NCI-H774 (cell line): ENCODE measurements around the gene ENTPD3.

Experiments used
- DNase-seq: peaks from one replicate; lab custom pipeline; 2025; lab: John Stamatoyannopoulos, UW

ENTPD3 gene, protein sequence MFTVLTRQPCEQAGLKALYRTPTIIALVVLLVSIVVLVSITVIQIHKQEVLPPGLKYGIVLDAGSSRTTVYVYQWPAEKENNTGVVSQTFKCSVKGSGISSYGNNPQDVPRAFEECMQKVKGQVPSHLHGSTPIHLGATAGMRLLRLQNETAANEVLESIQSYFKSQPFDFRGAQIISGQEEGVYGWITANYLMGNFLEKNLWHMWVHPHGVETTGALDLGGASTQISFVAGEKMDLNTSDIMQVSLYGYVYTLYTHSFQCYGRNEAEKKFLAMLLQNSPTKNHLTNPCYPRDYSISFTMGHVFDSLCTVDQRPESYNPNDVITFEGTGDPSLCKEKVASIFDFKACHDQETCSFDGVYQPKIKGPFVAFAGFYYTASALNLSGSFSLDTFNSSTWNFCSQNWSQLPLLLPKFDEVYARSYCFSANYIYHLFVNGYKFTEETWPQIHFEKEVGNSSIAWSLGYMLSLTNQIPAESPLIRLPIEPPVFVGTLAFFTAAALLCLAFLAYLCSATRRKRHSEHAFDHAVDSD

DNA sequence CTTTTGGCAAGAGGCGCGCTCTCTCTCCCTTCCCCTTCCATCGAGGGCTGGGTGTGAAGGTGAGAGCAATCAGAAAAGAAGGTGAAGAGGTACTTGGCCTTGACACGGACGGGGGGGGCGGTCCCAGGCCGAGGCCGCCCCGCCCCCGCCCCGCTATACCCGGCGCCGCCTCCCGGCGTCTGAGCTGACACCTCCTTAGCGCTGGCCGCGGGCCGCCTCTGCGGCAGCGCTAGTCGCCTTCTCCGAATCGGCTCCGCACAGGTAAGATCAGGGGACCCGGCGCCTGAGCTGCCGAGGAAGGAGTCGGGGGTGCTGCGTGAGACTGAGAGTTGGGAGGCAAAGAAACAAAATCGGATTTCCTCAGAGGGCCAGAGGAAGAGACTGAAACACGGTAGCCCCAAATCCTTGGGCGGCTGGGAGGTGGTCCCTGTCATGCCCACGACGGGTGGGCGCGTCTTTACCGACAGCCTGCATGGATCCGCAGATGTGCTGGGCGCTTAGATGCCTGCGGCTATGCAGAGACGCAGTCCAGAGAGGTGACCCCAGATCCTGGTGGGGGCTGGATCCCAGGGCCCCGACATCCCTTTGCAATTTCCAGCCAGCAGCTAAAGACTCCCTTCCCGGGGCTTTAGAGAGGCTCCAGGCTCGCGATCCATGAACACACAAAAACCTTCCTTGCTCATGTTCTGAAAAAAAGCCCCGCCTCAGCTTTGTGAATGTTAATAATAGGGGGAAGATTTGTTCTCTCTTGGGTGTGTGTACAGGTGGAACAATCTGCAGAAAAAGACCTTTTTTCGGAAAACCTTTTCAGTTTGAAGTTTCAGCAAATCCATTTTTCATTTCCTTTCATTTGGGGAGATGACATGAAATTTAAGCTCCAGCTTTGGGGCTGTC is at the start of gene ENTPD3:
Gene ENTPD3 (plus strand): TSS at position 184 of the 894 bp plus-strand sequence. CDS start 874 bp downstream, outside the sequence.
- no peak for DNase-seq

DNA sequence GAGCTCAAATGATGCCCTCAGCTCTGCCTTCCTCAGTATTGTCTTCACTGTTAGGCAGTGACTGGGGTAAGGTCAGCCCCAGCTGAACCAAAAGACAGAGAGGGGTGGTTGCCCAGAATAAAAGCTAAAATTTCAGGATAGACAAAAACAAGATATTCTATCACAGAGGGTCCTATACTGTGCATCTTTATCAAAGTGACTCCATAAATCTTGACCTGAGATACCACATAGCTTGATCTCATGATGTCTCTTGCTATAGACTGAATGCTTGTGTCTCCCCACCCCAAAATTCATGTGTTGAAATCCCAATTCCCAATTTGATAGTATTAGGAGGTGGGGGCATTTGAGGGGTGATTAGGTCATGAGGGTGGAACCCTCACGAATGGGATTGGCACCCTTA is 47.1 kb upstream of the ENTPD3 start:
- no peak for DNase-seq

DNA sequence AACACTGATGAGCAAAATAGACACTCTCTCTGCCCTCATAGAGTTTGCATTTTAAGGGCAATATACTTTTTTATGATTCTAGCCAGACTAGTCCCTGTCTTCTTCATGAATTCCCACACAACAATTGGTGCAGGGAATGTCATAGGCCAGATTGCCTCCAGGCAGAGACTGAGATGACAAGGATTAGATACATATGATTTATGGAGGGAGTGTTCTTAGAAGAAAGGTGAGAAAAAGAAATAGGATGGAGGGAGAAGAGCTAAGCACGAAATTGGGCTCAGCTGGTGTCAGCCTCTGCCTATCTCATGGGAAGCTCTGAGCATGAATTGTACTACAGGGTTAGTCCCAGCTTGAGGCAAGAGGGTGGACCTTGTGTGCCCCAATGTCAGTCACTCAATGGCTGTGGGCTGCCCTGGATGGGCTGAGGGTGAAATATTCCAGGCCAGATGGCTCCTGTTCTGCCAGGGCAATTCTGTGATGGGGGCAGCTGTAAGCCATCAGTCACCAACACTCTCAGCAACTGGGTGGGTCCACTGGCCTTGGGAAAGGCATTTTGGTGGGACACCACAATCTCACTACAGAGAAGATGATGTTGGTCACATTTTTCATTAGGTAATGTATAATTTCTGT is 46.3 kb upstream of the ENTPD3 start:
- DNase-seq, result no peak

DNA sequence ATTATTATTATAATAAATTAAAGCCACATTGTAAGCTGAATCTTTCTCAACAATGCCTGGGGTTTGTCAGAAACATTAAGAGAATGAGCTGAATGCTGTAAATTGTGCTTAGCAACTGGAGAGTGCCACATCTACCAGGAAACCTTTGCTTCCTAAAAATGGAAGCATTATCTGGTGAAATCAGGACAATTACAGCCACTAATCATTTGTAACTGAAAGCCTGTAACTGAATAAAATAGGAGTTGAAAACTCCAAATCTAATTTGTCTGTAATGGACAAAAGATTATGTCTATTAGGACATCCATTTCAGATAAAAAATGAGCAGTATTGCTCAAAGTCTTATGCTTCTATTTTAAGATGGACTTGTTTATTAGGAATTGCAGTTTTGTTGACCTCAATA is 45.3 kb upstream of the ENTPD3 start:
- DNase-seq, result no peak

DNA sequence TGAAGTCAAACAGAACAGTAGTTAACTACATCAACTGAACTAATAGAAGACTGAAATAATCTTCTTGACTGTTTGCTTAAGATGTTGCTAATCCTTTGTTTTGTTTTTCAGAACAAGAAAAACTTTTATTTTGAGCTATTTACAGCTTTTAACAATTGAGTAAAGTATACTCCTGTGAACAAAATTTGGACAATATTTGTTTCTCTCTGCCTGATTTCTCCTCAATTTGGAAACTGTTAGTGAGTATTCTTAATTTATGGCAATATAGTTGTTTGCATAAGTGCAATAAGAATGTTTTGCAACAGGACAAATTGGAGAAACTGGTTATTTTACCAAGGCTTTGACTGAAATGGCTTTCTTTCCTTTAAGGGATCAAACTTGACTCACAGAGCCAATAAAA is 36.5 kb upstream of the ENTPD3 start:
- DNase-seq, result no peak

DNA sequence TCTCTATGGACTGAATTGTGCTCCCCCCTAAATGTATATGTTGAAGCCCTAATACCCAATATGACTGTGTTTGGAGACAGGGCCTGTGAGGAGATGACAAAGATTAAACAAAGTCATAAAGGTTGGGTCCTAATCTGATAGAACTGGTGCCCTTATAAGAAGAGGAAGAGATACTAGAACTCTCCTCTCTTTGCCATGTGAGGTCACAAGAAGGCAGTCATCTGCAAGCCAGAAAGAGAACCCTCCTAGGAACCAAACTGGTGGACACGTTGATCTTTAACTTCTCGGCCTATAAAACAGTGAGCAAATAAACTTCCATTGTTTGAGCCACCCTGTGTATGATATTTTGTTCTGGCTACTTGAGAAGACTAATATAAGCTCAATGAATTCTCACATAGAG is 31.6 kb upstream of the ENTPD3 start:
- DNase-seq, result no peak

DNA sequence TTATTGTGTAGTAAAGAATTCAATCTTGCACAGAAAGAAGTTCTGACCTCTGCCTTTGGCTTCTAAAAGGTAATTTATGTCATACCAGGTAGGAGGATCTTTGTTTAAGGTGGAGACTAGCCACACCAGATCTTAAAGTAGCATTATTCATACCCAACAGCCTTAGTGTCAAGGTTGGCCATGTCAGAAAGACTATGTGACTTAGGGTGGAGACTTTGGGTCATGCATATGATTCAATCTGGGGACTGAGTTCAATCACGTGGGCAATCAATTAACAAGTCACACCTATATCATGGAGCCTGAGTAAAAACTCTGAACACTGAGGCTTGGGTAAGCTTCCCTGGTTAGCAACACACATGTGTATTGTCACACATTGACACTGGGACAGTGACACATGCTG is 28.5 kb upstream of the ENTPD3 start:
- no peak for DNase-seq

DNA sequence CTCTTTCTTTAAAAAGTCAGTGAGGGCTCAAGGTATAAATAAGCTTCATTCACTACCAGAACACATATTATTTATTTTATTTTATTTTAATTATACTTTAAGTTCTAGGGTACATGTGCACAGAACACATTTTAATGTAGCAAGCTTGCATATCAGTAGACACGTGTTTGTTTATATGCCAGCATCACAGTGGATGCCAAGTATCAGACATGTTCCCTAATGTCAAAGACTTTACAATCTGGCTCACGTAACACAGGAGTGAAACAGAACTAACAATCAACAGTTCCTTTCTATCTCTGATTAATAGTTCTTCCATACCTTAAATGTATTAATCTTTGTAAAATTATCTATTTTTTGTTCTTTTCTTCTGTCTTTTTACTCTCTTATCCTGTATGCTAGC is 23.3 kb upstream of the ENTPD3 start:
- DNase-seq, result no peak

DNA sequence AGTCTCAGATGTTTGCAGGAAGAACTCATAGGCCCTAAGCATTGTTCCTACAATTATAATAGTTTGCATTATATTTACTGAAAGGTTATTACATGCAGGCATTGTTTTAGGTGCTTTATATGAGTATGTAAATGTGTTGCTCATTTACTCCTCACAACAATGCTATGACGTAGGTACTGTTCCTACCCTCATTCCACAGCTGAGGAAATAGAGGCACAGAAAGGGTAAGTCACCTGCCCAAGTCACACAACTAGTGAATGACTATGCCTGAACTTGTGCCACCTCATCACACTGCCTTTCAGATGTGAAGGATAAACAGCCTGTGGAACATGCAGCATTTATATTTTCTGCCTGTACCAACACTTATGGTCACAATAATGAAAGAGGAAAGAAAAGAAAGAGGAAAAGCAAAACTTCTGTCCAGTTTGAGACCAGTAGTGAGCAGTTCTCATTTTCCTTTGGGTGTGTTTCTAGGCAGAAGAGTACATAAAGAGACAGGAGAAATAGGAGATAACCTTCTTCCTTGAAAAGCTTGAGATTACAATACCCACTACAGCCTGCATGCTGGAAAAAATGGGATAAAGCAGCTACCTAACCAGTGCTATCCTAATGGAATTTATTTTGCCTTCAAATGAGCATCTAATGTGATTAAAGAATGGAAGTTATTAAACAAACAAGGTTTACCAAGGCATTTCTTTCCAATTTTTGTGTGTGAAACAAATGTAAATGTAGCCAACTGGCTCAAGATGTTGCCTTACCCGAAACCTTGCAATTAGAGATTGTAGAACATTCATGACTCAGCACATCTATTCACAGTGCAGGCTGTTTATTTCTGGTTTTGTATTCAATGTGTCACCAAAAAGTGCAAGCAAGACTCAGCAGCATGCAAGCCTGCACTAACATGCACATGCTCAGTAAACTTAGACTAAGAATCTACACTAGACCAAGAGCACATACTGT is 20.5 kb upstream of the ENTPD3 start:
- DNase-seq, result no peak

DNA sequence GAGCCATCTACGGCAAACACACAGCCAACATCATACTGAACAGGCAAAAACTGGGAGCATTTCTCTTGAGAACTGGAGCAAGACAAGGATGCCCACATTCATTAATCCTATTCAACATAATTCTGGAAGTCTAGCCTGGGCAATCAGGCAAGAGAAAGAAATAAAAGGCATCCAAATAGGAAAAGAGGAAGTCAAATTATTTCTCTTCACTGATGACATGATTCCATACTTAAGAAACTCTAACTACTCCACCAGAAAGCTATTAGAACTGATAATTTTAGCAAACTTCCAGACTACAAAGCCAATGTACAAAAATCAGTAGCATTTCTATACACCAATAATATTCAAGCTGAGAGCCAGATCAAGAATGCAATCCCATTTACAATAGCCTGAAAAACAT is 17.3 kb upstream of the ENTPD3 start:
- no peak for DNase-seq

DNA sequence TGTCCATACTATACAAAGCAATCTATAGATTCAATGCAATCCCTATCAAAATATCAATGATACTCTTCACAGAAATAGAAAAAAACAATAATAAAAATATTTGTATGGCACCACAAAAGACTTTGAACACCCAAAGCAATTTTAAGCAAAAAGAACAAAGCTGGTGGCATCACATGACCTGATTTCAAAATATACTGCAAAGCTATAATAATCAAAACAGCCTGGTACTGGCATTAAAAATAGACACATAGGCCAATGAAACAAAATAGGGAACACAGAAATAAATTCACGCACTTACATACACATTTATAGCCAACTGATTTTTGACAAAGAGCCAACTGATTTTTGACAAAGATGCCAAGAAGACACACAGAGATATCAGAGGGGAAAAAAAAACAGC is 9.2 kb upstream of the ENTPD3 start:
- no peak for DNase-seq

DNA sequence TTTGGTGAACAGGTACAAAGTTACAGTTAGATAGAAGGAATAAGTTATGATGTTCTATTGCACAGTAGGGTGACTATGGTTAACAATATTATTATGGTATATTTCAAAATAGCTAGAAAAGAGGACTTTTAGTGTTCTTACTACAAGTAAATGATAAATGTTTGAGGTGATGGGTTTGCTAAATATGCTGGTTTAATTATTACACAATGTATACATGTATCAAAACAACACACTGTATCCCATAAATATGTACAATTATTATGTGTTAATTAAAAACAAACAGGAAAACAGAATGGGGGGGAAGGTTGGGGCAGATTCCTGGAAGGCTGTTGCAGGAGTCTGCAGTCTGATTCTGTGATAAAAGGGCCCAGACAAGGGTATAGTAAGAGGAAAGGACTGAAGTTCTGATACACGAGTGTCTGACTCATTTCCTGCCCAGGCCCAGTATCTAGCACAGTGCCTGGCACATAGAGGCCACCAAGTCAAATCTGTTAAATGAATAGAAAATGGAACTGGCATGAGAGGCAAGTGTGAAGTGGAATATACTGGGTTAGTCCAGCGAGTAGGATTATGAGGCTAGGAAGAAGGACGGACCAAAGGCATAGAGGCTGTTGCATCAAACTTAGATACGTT is 7.2 kb upstream of the ENTPD3 start:
- DNase-seq, result no peak

DNA sequence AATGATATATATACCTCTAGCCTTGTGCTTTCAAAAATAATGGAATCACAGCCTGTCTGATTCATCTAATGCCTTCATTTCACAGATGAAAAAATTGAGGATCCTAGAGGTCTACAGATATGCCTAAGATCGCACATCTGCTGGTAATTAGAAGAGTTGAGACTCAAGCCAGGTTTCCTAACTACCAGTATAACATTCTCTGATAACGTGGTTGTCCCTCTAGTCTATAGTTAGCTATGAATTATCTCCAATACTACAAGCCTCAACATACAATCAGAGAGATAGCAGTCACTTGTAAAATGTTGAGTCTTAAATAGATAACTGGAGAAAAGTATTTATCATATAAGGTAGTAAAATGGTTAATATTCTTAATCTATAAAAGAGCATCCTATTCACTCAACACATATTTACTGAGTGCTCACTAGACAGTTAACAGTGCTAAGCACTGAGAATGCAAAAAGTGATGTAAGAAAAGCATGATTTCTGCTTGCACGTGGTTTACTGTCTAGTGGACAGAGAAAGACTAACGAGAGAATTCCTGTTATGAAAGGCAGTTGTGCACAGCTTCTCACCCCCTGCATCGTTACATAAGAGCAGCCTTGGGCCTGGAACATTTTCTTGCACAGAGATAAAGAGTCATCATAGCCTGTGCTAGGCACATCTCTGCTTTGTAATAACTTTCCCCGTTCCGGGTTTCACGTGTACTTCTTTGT is 4.9 kb upstream of the ENTPD3 start:
- DNase-seq, result no peak

DNA sequence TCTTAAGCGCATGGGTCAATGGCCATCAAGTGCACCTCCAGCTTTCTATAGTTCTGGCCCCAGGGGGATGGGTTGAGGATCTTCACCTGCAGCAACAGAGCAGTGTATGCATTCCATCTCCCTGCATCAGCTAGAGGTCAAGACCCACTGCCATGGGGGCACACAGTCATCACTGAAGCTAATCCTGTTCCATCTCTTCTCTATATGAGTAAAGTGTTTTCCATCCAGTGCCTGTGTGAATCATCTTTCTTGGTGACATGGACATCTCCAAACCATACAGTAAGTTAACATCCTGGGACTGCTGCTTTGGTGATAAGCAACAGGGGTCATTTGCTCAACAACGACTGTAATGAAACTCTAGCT is 4.4 kb upstream of the ENTPD3 start:
- no peak for DNase-seq

DNA sequence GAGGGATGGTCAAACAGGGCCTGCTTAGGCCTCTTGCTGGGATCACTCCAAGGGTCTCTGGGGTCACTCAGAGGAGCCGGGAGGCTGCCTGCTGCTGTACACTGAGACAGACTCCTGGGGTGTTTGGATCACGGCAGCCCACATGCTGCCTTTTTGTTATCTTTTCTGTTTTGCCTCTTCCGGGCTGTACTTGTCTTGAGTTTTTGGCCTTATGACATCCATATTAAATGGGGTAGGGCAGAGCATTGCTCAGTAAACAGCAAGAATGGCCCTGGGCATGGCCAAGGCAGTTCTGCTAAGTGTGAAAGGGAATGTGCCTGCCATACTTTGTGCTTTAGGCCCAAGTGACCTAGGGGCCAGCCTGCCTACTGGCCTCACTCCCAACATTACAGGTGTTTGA is 771 bp upstream of the ENTPD3 start:
- DNase-seq, result no peak

DNA sequence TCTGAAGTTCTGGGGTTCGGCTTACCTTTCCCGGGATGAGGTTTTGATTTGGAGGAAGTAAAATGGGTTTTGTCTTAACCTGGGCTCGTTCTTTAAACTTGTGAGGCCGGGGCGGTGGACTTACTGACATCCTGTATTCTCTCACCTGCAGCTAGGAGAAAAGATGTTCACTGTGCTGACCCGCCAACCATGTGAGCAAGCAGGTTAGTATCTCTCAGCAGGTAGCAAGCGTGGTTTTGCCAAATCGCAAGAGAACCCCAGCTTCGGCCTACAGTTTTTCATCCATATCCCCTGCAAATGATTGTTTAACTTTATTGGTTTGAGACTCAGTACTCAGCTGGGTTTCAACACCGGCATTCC is 891 bp downstream of the ENTPD3 start:
- no peak for DNase-seq

DNA sequence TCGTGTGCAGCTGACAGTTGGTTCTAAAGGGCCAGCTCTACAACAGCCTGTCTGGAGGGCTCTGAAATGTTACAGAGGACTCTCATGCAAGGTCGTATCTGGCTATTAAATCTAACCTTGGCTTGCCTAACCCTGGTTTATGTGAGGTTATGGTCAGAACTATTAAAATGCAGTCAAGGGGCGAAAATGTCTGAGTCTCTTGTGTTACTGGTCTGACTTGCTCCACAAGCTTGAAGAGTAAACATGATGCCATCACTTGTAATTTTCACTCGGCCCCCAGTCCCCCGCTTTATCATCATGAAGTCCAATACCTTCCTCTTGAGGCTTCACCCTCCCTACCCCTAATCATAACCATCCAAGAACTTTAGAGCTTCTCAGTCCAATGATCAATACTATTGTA is 9.4 kb downstream of the ENTPD3 start:
- no peak for DNase-seq

DNA sequence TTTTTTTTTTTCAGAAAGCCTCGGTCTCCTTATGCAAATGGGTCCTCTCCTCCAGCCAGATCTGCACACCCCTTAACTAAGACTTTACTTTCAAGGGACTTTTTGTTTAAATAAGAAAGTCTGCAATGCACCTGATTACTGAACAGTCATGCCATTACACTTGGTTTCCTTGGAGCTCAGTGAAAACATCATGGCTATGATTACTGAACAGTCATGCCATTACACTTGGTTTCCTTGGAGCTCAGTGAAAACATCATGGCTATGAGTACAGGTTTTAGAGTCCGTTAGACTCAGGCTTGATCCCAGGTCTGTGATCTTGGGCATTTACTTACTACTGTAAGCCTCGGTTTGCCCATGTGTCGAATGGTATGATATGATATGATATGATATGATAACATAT is 10.1 kb downstream of the ENTPD3 start:
- DNase-seq, result no peak

DNA sequence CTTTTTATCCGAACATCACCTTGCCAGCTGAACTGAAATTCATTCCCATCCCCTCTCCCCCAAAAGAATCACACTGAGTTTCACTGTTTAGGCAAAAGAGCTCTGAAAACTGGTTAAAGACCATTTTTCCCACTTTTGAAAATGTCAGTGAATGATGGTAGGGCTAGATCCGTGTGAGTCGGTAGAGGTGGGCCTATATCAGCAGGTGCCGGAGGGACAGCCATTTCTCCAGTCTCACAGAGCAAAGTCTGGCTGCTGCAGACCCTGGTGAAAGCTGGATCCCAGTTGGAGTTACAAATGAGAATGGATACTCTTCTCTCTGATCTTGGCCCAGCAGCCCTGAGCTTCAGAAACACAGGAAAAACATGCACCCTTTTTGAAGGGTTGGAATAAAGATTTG is 10.9 kb downstream of the ENTPD3 start:
- DNase-seq, result no peak

DNA sequence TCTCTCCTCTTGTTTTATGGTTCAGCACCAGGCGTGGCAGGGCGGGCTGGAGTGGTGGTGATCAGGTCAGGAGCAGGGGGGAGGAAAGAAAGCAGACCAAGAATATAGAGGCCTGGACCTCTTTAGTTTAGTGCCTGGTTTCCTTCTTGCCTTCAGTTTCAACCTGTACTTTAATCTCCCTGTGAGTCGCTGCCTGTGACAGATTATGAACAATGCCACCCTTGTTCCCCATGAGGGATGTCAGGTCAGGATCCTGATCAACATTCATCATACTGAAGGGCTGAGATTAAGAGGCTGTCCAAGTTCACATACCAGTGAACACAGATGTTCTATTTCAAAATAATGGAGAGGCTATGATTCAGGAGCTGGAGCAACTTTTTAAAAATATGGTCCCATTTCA is 11.4 kb downstream of the ENTPD3 start:
- DNase-seq, result no peak
